ENCODE measurements around the gene RAX2. TPM values are rescaled to one million over a fixed set of nuclear protein-coding genes. Genes with fewer than 3 reads are reported as not detected.

The RAX2 gene
- total and polyA plus RNA-seq, 2 of the 13 experiments (the other 11 are each of a cell fraction or from before 2014, with no cell fraction given), result not detected

DNA sequence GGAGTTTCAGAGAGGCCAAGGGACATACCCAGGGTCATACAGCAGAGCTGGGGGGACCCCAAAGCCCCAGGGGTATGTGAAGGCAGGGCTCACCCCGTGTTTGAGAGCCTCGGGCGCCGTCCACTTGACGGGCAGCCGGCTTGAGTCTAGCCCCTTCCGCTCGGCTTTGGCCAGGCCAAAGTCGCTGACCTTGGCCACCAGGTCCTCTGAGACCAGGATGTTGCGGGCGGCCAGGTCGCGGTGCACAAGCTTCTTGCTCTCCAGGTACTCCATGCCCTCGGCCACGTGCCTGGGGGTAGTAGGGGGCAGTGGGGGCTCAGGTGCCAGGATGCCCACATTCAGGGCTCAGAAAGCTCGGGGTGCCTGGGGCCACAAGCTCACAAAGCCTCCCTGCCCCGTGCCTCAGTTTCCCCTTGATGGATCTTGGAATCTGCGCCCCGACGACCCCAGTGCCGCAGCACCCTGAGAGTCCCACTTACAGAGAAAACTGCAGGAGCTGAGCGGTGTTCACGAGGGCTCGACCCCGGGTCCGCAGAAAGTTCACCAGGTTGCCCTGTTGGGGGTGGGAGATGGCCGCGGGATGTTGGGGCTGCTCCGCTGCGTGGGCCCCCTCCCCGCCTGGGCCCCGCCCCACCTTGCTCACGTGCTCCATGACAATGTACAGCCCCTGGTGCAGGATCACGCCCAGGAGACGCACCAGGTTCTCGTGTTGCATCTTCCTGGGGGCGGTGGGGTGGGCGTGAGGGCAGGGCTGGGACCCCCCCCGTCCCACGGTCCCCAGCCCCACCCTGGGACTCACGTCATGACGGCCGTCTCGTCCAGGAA is 7.1 kb upstream of the RAX2 start:
- Histone ChIP-seq H3K79me2 (ENCODE audit: insufficient read depth, low read length) (no peaks in the 10 kb centered on the region), H3K9ac (ENCODE audit: insufficient read depth, low read depth, low read length) (no peak overlapping the region), H3K4me2 (ENCODE audit: low read depth, low read length) (peak overlapping the region; percentile 18; the same call in 1 of the 2 replicates), H3K27me3 (ENCODE audit: control insufficient read depth in 1 of 2, insufficient read depth in 2 of 2, low read length in 2 of 2) (peaks cover 0 to 18% of the 10 kb centered on the region in 2 experiments; a peak in 4 of 5 replicates), H3K4me3 (replicated peaks in 1 of 3; ENCODE audit: insufficient read depth in 1 of 3, low read depth in 2 of 3, low read length in 3 of 3) (no peak overlapping the region), H2AFZ (ENCODE audit: low read length) (no peak overlapping the region), H3K9me3 (ENCODE audit: low read length) (peaks cover 18% of the 10 kb centered on the region), H4K20me1 (ENCODE audit: insufficient read depth, low read length) (no peaks in the 10 kb centered on the region), H3K36me3 (replicated peaks in 1 of 2; ENCODE audit: control insufficient read depth in 1 of 2, insufficient read depth in 2 of 2, low read length in 2 of 2) (no peaks in the 10 kb centered on the region), H3K4me1 (ENCODE audit: insufficient read depth, low read length) (0 out of 2 replicates have a peak, but pooled peaks cover 5% of the 10 kb centered on the region), H3K27ac (ENCODE audit: extremely low read length, insufficient read depth, low read length) (no peak overlapping the region)
- POLR2A ChIA-PET, result interaction anchor here (2.1 kb wide), 1 partner anchor 17 kb away, joined by 6 read pairs; the partner anchor contains the start of gene MRPL54
- no peak for FAIRE-seq
- no TSS peak for BruUV-seq (replicated peaks)
- 5% methylated on average over 10 of the region's 44 CpGs for WGBS (ENCODE audit: low lambda C conversion rate)
- TF ChIP-seq SKI (IDR thresholded peaks at IDR 0.05; ENCODE audit: partially characterized antibody) (no peak), HOXA5 (CRISPR knock-in tag; IDR thresholded peaks at IDR 0.05) (no peak), HOXA7 (CRISPR knock-in tag; IDR thresholded peaks at IDR 0.05) (no peak), BCL6 (CRISPR knock-in tag; IDR thresholded peaks at IDR 0.05) (no peak)
- TF ChIP-seq, protein P1, sequence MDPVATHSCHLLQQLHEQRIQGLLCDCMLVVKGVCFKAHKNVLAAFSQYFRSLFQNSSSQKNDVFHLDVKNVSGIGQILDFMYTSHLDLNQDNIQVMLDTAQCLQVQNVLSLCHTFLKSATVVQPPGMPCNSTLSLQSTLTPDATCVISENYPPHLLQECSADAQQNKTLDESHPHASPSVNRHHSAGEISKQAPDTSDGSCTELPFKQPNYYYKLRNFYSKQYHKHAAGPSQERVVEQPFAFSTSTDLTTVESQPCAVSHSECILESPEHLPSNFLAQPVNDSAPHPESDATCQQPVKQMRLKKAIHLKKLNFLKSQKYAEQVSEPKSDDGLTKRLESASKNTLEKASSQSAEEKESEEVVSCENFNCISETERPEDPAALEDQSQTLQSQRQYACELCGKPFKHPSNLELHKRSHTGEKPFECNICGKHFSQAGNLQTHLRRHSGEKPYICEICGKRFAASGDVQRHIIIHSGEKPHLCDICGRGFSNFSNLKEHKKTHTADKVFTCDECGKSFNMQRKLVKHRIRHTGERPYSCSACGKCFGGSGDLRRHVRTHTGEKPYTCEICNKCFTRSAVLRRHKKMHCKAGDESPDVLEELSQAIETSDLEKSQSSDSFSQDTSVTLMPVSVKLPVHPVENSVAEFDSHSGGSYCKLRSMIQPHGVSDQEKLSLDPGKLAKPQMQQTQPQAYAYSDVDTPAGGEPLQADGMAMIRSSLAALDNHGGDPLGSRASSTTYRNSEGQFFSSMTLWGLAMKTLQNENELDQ (CRISPR knock-in tag; IDR thresholded peaks at IDR 0.05; ENCODE audit: borderline replicate concordance), result no peak
- TF ChIP-seq, protein P2, sequence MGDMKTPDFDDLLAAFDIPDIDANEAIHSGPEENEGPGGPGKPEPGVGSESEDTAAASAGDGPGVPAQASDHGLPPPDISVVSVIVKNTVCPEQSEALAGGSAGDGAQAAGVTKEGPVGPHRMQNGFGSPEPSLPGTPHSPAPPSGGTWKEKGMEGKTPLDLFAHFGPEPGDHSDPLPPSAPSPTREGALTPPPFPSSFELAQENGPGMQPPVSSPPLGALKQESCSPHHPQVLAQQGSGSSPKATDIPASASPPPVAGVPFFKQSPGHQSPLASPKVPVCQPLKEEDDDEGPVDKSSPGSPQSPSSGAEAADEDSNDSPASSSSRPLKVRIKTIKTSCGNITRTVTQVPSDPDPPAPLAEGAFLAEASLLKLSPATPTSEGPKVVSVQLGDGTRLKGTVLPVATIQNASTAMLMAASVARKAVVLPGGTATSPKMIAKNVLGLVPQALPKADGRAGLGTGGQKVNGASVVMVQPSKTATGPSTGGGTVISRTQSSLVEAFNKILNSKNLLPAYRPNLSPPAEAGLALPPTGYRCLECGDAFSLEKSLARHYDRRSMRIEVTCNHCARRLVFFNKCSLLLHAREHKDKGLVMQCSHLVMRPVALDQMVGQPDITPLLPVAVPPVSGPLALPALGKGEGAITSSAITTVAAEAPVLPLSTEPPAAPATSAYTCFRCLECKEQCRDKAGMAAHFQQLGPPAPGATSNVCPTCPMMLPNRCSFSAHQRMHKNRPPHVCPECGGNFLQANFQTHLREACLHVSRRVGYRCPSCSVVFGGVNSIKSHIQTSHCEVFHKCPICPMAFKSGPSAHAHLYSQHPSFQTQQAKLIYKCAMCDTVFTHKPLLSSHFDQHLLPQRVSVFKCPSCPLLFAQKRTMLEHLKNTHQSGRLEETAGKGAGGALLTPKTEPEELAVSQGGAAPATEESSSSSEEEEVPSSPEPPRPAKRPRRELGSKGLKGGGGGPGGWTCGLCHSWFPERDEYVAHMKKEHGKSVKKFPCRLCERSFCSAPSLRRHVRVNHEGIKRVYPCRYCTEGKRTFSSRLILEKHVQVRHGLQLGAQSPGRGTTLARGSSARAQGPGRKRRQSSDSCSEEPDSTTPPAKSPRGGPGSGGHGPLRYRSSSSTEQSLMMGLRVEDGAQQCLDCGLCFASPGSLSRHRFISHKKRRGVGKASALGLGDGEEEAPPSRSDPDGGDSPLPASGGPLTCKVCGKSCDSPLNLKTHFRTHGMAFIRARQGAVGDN (CRISPR knock-in tag; IDR thresholded peaks at IDR 0.05), result peak; percentile 48; the same call in 1 of the 2 replicates
- TF ChIP-seq, protein P3, sequence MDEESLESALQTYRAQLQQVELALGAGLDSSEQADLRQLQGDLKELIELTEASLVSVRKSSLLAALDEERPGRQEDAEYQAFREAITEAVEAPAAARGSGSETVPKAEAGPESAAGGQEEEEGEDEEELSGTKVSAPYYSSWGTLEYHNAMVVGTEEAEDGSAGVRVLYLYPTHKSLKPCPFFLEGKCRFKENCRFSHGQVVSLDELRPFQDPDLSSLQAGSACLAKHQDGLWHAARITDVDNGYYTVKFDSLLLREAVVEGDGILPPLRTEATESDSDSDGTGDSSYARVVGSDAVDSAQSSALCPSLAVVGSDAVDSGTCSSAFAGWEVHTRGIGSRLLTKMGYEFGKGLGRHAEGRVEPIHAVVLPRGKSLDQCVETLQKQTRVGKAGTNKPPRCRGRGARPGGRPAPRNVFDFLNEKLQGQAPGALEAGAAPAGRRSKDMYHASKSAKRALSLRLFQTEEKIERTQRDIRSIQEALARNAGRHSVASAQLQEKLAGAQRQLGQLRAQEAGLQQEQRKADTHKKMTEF (CRISPR knock-in tag; IDR thresholded peaks at IDR 0.05), result no peak
- intact Hi-C loops (cut with micrococcal nuclease; ENCODE audit: unreplicated experiment), result no loop called here
- CTCF ChIA-PET (ENCODE audit: low intra/inter-chr PET ratio, low total read pairs), result no interaction called here
- in situ Hi-C loops (cut with HindIII; ENCODE audit: extremely low pct_ligation_motif_present, low pct_unique_long_range_greater_than_20kb), result no loop called here
- no peak for DNase-seq (ENCODE audit: low spot score)
- no peak; the same call in 2 of the 3 replicates for ATAC-seq
